ENCODE measurements around the gene PRRT2.

DNA sequence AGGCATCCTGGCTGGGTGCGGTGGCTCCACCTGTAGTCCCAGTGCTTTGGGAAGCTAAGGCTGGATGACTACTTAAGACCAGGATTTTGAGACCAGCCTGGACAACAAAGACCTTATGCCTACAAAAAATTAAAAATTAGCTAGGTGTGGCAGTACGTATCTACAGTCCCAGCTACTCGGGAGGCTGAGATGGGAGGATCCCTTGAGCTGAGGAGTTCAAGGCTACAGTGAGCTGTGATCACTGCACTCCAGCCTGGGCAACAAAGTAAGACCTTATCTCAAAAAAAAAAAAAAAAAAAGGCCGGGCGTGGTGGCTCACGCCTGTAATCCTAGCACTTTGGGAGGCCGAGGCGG, 14.3 kb downstream of the PRRT2 start:
- TF ChIP-seq EZH2 (IDR thresholded peaks at IDR 0.05) = no peak
- TF ChIP-seq POLR2AphosphoS5 (IDR thresholded peaks at IDR 0.05; ENCODE audit: borderline replicate concordance, low read depth, low read length) = no peak
- no peak for TF ChIP-seq FOXP2 (optimal IDR thresholded peaks at IDR 0.05; ENCODE audit: control extremely low read depth, extremely low read length, insufficient read depth)
